Panc1 (cell line): ENCODE data around the gene KCNG2. TPM values are rescaled to one million over a fixed set of nuclear protein-coding genes. Genes with fewer than 3 reads are reported as not detected.

ENCODE experiments used
- ATAC-seq: fragments of 200-7000 bp; cut with Tn5 transposase; 2 replicates; pipeline ENCODE4 v1.9.1; 2020; ENCODE audit warnings: mild to moderate bottlenecking, moderate library complexity
- BruUV-seq: library from RNA; stranded (reverse); fragments of 400-500 nt; replicated peaks from 2 replicates; lab custom pipeline; 2021; lab: Mats Ljungman, UMichigan
- CTCF ChIA-PET: fragments of 300-600 bp; sonication (Branson Sonifier 250); formaldehyde crosslinking; loops from one replicate; lab custom pipeline; 2022; ENCODE audit warnings: antibody characterized with exemption; lab: Charles Lee
- POLR2A ChIA-PET: fragments of 300-600 bp; sonication (Branson Sonifier 250); formaldehyde crosslinking; loops from one replicate; lab custom pipeline; 2022; ENCODE audit warnings: antibody characterized with exemption; lab: Charles Lee
- DNase-seq: peaks from one replicate; pipeline ENCODE4 v3.0.0-alpha.2; 2010; ENCODE audit warnings: low read depth, low spot score
- H3K27ac ChIP-seq: 2 replicates; pipeline ENCODE4 v1.5.1; 2011; ENCODE audit warnings: mild to moderate bottlenecking, low read length, inconsistent platforms
- H3K27me3 ChIP-seq: fragments of 200-500 bp; sonication (Bioruptor generic); 2 replicates; pipeline ENCODE4 v1.6.0; 2014; ENCODE audit warnings: low read length, inconsistent platforms; ENCODE audit not compliant: control insufficient read depth, insufficient read depth
- H3K36me3 ChIP-seq: fragments of 200-500 bp; sonication (Bioruptor generic); 2 replicates; pipeline ENCODE4 v1.5.1; 2014; ENCODE audit warnings: inconsistent platforms, mild to moderate bottlenecking, low read length, moderate library complexity; ENCODE audit not compliant: control insufficient read depth, insufficient read depth
- H3K4me1 ChIP-seq: 2 replicates; pipeline ENCODE4 v1.5.1; 2011; ENCODE audit warnings: inconsistent platforms, mild to moderate bottlenecking, low read length, moderate library complexity; ENCODE audit not compliant: control insufficient read depth, insufficient read depth
- H3K4me3 ChIP-seq, 2 experiments: 2 replicates each; pipeline ENCODE4 v1.5.1; 2011 to 2012; ENCODE audit warnings: low read depth in 2 of 2, low read length in 2 of 2, mild to moderate bottlenecking in 2 of 2, inconsistent platforms in 1 of 2, moderate library complexity in 1 of 2
- H3K9me3 ChIP-seq: fragments of 200-500 bp; sonication (Bioruptor generic); 2 replicates; pipeline ENCODE4 v1.5.1; 2014; ENCODE audit warnings: low read depth, mild to moderate bottlenecking, inconsistent platforms, low read length, moderate library complexity; ENCODE audit not compliant: control insufficient read depth, insufficient read depth
- CTCF ChIP-seq: fragments of 450-650 bp; IDR thresholded peaks from 2 replicates; pipeline ENCODE4 v1.5.1; 2017; ENCODE audit warnings: mild to moderate bottlenecking
- POLR2AphosphoS5 ChIP-seq: IDR thresholded peaks from 2 replicates; pipeline ENCODE4 v1.6.1; 2012; ENCODE audit warnings: mild to moderate bottlenecking, low read depth, low read length, moderate library complexity
- REST ChIP-seq, 2 experiments: IDR thresholded peaks; 2 replicates each; pipeline ENCODE4 v1.6.1; 2011 to 2012; ENCODE audit warnings: low read depth in 2 of 2, control low read depth in 1 of 2, low read length in 1 of 2, mild to moderate bottlenecking in 1 of 2, moderate library complexity in 1 of 2; ENCODE audit not compliant: insufficient read depth in 1 of 2
- SIN3A ChIP-seq: IDR thresholded peaks from 2 replicates; pipeline ENCODE4 v1.6.1; 2012; ENCODE audit warnings: low read depth, mild to moderate bottlenecking, low read length, moderate library complexity, borderline replicate concordance; ENCODE audit not compliant: insufficient read depth
- TCF7L2 ChIP-seq: IDR thresholded peaks from 2 replicates; pipeline ENCODE4 v1.6.1; 2011; ENCODE audit warnings: mild to moderate bottlenecking, low read depth, low read length, inconsistent platforms
- in situ Hi-C: cut with HindIII; loops from 2 replicates; pipeline ENCODE4 v1.10.0; 2016; ENCODE audit warnings: low sequenced_read_pairs, low pct_unique_long_range_greater_than_20kb
- intact Hi-C: fragments of 100-400 bp; cut with micrococcal nuclease; formaldehyde crosslinking; loops from one replicate; pipeline ENCODE4 v1.10.0; 2022; ENCODE audit not compliant: unreplicated experiment
- total RNA-seq: library from RNA; stranded (reverse); gene quantifications from one replicate; pipeline ENCODE4 v1.2.1, GENCODE V29; 2021; ENCODE audit not compliant: unreplicated experiment

Gene KCNG2
- total RNA-seq, 1 experiment from 2014 or later = not detected

GRCh38 chr18:79772108-79772864, 25.5 kb upstream of the KCNG2 start:
- in situ Hi-C loops = no loop called here
- H3K4me3 ChIP-seq = no peak overlapping the region
- no peaks in the 10 kb centered on the region for H3K4me1 ChIP-seq
- TF ChIP-seq TCF7L2 (no peak), SIN3A (no peak), POLR2AphosphoS5 (no peak), CTCF (no peak), REST (IDR thresholded peaks at IDR 0.05; ENCODE audit: insufficient read depth in 1 of 2, low read depth in 2 of 2, low read length in 1 of 2) (no peak)
- ChIA-PET POLR2A (no interaction called here), CTCF (no interaction called here)
- no TSS peak for BruUV-seq
- DNase-seq (no peak), ATAC-seq (no peak)
- H3K36me3 ChIP-seq = no peaks in the 10 kb centered on the region
- H3K27me3 ChIP-seq = peaks cover 50% of the 10 kb centered on the region
- intact Hi-C loops = no loop called here
- H3K27ac ChIP-seq = no peak overlapping the region
- peaks cover 7% of the 10 kb centered on the region for H3K9me3 ChIP-seq

- Histone ChIP-seq H3K4me1 (no peaks in the 10 kb centered on the region), H3K9me3 (peaks cover 4% of the 10 kb centered on the region), H3K36me3 (no peaks in the 10 kb centered on the region), H3K27me3 (peaks cover 52% of the 10 kb centered on the region), H3K27ac (no peak overlapping the region), H3K4me3 (no peak overlapping the region)
- DNase-seq (no peak), ATAC-seq (no peak)
- in situ Hi-C loops (no loop called here), intact Hi-C loops (no loop called here)
- TF ChIP-seq POLR2AphosphoS5 = no peak
- ChIA-PET POLR2A (no interaction called here), CTCF (no interaction called here)
- BruUV-seq = no TSS peak
These were observed 24.7 kb upstream of the KCNG2 start for GRCh38 chr18:79772865-79773696.
